Large intestine (tissue), 3 donors: ENCODE measurements around the gene INAFM2. TPM values are rescaled to one million over a fixed set of nuclear protein-coding genes. Genes with fewer than 3 reads are reported as not detected.

Experiments used
- DNase-seq, 2 donors: peaks; one replicate each; pipeline versions ENCODE4 v3.0.0 to v3.0.0-alpha.2; 2013
- H3K27ac ChIP-seq: one replicate; pipeline ENCODE4 v1.5.1; 2013; ENCODE audit warnings: low read length
- H3K27me3 ChIP-seq: 2 replicates; pipeline ENCODE4 v1.6.1; 2013; ENCODE audit warnings: low read length; ENCODE audit not compliant: control insufficient read depth, insufficient read depth
- H3K36me3 ChIP-seq: 2 replicates; pipeline ENCODE4 v1.6.1; 2013; ENCODE audit warnings: low read length; ENCODE audit not compliant: control insufficient read depth, insufficient read depth
- H3K4me1 ChIP-seq: one replicate; pipeline ENCODE4 v1.6.1; 2013; ENCODE audit warnings: low read length; ENCODE audit not compliant: control insufficient read depth, insufficient read depth
- H3K4me3 ChIP-seq: one replicate; pipeline ENCODE4 v1.5.1; 2013; ENCODE audit warnings: low read length
- H3K9me3 ChIP-seq: one replicate; pipeline ENCODE4 v1.6.1; 2013; ENCODE audit warnings: mild to moderate bottlenecking, low read depth, low read length, moderate library complexity; ENCODE audit not compliant: control insufficient read depth
- WGBS: methylation state at CpG from one replicate; pipeline ENCODE4 v1.1.5; 2013; ENCODE audit warnings: low lambda C conversion rate; ENCODE audit not compliant: insufficient coverage; 5-methylcytosine and 5-hydroxymethylcytosine counted together
- polyA plus RNA-seq: library from polyadenylated mRNA; unstranded; fragments of 120-200 nt; gene quantifications from one replicate; pipeline ENCODE4 v1.2.1, GENCODE V29; 2013

The INAFM2 gene
- polyA plus RNA-seq, 1 donor: 14.6 TPM

DNA sequence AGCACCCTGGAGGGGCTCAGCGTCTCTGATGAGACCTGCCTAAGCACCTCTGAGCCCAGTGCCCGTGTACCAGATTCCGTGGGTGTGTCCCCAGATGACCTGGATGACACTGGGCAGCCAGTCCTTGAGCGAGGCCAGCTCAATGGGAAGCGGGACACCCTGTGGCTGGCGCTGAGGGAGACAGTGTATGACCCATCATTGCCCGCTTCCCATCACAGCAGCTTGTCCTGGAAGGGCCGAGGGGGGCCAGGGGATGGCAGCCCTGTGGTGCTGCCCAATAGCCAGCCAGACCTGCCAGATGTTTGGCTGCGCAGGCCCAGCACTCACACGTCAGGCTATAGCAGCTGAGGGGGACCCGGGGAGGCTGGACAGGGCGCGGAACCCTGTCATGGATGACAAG is 46.5 kb downstream of the INAFM2 start:
- Histone ChIP-seq H3K9me3 (peaks cover 4% of the 10 kb centered on the region), H3K4me1 (peaks cover 11% of the 10 kb centered on the region), H3K4me3 (no peak overlapping the region), H3K27me3 (no peaks in the 10 kb centered on the region), H3K27ac (no peak overlapping the region), H3K36me3 (no peaks in the 10 kb centered on the region)
- no CpG with 5 or more reads among the region's 13 CpGs for WGBS
- no peak for DNase-seq

DNA sequence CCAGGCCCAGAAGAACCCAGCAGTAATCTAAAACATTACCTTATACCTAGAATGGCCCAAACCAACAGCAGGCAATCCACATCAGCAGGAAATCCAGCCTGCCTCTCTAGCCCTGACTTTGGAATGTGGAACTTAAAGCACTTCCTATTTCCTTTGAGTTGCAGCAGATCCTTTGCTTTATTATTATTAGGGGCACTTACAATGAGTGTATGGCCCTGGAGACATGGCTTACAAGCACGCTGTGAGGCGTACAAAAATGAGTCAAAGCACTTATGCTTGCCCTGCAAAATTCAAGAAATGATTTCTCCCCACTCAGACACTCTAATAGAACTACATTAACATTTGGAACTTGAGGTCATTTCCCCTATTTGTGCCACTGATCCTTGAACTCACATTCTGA is 49.5 kb downstream of the INAFM2 start:
- peaks cover 4% of the 10 kb centered on the region for H3K4me1 ChIP-seq
- no peaks in the 10 kb centered on the region for H3K36me3 ChIP-seq
- no peak for DNase-seq
- H3K9me3 ChIP-seq: peaks cover 4% of the 10 kb centered on the region
- H3K27ac ChIP-seq: no peak overlapping the region
- H3K27me3 ChIP-seq: no peaks in the 10 kb centered on the region
- H3K4me3 ChIP-seq: no peak overlapping the region
- no CpG with 5 or more reads among the region's 2 CpGs for WGBS

Other genes with a start within 250 kb of the INAFM2 start
- gene BMF, start 214.8 kb upstream of the INAFM2 start, polyA plus RNA-seq: 9.2 TPM
- gene BUB1B, start 162.6 kb upstream of the INAFM2 start, polyA plus RNA-seq: 12.8 TPM
- 14.8 TPM for gene PAK6, start 84.6 kb upstream of the INAFM2 start, polyA plus RNA-seq
- 0.16 TPM for gene ANKRD63, start 40.6 kb upstream of the INAFM2 start, polyA plus RNA-seq
- 11.7 TPM for gene PLCB2, start 15.8 kb upstream of the INAFM2 start, polyA plus RNA-seq
- gene CCDC9B, start 17.2 kb downstream of the INAFM2 start, polyA plus RNA-seq: 7.2 TPM
- 892 TPM for gene PHGR1, start 27.3 kb downstream of the INAFM2 start, polyA plus RNA-seq
- gene DISP2, start 34.5 kb downstream of the INAFM2 start, polyA plus RNA-seq: 4.6 TPM
- 21.3 TPM for gene KNSTRN, start 59.0 kb downstream of the INAFM2 start, polyA plus RNA-seq
- 51.2 TPM for gene IVD, start 82.1 kb downstream of the INAFM2 start, polyA plus RNA-seq
- gene BAHD1, start 117.3 kb downstream of the INAFM2 start, polyA plus RNA-seq: 28.1 TPM
- gene CHST14, start 147.3 kb downstream of the INAFM2 start, polyA plus RNA-seq: 12.5 TPM
- 36.0 TPM for gene CCDC32, start 241.3 kb downstream of the INAFM2 start, polyA plus RNA-seq
- 9.9 TPM for gene RPUSD2, start 245.6 kb downstream of the INAFM2 start, polyA plus RNA-seq